Activated T-helper 1 cell treated with anti-CD3 and anti-CD28 coated beads, Interleukin-12 subunit alpha, Interleukin-12 subunit beta, Interleukin-2, Interleukin-4 antibody, amounts not matched to agents 30 ng/mL and 10 ng/mL and 1 ng/mL, durations not matched to agents 14 hours and 24 hours and 36 hours (primary cell): Measurements from ENCODE around the gene PRKAR1A. TPM values are rescaled to one million over a fixed set of nuclear protein-coding genes. Genes with fewer than 3 reads are reported as not detected.
"Not testable (repeated sequence)": the region's sequence is repeated elsewhere in the genome, so short reads cannot be mapped to it uniquely, and the experiment has no call there.

Experiments used
- DNase-seq: peaks from one replicate; pipeline ENCODE4 v3.0.0; 2021; ENCODE audit warnings: low spot score
- H3K27ac Mint-ChIP-seq: one replicate; pipeline ENCODE4 v1.8.0; 2021; ENCODE audit warnings: mild to moderate bottlenecking, mixed read lengths
- H3K27me3 Mint-ChIP-seq: one replicate; pipeline ENCODE4 v1.8.0; 2022; ENCODE audit warnings: mild to moderate bottlenecking, moderate library complexity, mixed read lengths; ENCODE audit not compliant: insufficient read depth
- H3K36me3 Mint-ChIP-seq: one replicate; pipeline ENCODE4 v1.8.0; 2021; ENCODE audit warnings: low read depth, mixed read lengths
- H3K4me1 Mint-ChIP-seq: one replicate; pipeline ENCODE4 v1.8.0; 2021; ENCODE audit warnings: low read depth, mixed read lengths
- H3K4me3 Mint-ChIP-seq: one replicate; pipeline ENCODE4 v1.8.0; 2021; ENCODE audit warnings: mild to moderate bottlenecking, moderate library complexity, mixed read lengths
- H3K9me3 Mint-ChIP-seq: one replicate; pipeline ENCODE4 v1.8.0; 2021; ENCODE audit warnings: mixed read lengths
- intact Hi-C: fragments of 100-400 bp; cut with micrococcal nuclease; formaldehyde crosslinking; loops from one replicate; pipeline ENCODE4 v1.15.1; 2024
- total RNA-seq: library from RNA; stranded (reverse); gene quantifications from 2 replicates; pipeline ENCODE4 v1.2.3, GENCODE V29; 2022

PRKAR1A gene
- total RNA-seq, 1 donor from 2014 or later, result 209 TPM

DNA sequence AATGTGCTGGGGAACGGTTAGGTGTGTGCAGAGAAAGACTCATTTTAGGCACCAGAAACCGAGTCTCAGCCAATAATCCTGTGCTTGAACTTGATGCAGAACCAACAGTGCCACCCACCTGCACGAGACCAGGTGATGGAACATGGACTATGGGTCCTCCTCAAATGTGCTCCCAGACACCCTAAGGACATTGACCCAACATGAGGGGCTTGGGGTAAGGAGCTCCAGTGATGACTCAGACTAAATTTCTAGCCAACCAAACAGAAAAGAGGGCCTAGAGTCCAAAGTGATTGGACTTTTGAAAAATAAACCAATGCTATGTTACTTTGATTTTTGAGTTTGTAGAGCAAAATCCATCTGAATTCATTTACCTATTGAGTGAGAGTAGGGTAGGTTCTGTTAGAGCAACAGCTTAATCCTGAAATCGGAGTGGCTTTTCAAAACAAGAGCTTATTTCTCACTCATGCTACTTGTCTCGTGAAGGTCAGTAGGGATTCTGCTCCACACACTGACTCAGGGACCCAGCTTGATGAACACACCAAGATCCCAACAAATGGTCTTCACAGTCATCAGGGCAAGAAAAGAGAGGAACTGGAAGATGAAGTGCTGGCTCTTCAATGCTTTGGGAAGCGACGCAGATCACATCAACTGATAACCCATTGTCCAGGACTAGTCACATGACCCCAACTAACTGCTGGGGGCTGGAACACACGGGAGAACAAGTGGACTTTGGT lies 67.1 kb downstream of the PRKAR1A start:
- peaks cover 5% of the 10 kb centered on the region for H3K27me3 Mint-ChIP-seq
- H3K9me3 Mint-ChIP-seq, result no peaks in the 10 kb centered on the region

GRCh38 chr17:68580236-68580770 lies 68.1 kb downstream of the PRKAR1A start:
- Mint-ChIP-seq H3K4me1 (no peaks in the 10 kb centered on the region), H3K4me3 (no peak overlapping the region), H3K9me3 (no peaks in the 10 kb centered on the region), H3K36me3 (no peaks in the 10 kb centered on the region), H3K27me3 (peaks cover 3% of the 10 kb centered on the region), H3K27ac (no peak overlapping the region)
- intact Hi-C loops, result no loop called here
- no peak for DNase-seq

More for the DNA sequence above, 67.1 kb downstream of the PRKAR1A start:
- Mint-ChIP-seq H3K27ac (no peak overlapping the region), H3K36me3 (no peaks in the 10 kb centered on the region), H3K4me3 (no peak overlapping the region), H3K4me1 (no peaks in the 10 kb centered on the region)
- no peak for DNase-seq
- intact Hi-C loops, result no loop called here

DNA sequence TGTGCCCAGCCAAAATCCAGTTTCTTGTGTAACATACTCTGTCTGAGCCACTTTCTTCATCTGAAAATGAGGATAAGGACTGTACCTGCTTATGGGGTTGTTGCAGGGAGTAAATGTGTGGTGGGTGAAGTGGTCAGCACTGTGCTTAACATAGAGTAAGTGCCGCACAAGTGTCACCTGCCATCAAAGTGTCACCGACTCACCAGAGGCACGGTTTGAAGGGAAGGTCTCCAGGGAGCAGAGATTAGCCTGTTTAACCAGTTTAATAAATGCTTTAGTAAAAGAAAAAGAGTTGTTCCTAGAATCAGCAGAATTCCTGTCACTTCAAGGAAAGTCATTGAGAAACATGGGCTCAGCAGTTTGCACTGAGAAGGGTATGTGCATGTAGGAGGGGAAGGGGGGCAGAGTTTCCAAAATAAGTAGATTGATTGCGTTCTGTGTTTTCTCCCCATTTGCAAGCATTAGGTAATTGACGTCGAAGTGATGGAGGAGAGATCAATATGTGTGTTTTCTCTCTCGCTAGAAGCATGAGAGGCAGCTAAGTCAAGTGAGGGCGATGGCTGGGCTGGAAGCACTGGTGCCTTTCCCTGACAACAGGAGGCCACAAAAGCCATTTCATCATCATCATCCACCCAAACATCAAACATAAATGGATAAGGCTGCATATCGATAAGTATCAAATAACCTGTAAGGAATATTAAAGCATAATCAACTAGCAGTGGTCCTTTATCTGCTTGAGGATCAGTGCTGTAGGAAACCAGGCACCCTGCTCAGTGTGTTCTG lies 69.8 kb downstream of the PRKAR1A start:
- Mint-ChIP-seq H3K36me3 (no peaks in the 10 kb centered on the region), H3K4me1 (no peaks in the 10 kb centered on the region), H3K9me3 (no peaks in the 10 kb centered on the region), H3K4me3 (no peak overlapping the region), H3K27ac (no peak overlapping the region), H3K27me3 (peaks cover 3% of the 10 kb centered on the region)
- DNase-seq, result no peak
- intact Hi-C loops, result no loop called here

DNA sequence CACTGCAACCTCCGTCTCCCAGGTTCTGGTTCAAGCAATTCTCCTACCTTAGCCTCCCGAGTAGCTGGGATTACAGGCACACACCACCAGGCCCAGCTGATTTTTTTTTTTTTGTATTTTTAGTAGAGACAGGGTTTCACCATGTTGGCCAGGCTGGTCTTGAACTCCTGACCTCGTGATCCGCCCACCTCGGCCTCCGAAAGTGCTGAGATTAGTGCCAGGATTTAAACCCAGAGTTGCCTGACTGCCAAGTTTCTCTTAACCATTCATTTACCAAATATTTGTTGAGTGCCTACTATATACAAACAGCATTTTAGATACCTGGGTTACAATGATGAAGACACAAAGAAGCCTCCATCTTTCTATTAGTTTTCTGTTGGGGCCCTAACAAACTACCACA lies 70.6 kb downstream of the PRKAR1A start:
- H3K4me3 Mint-ChIP-seq, H3K36me3 Mint-ChIP-seq, H3K27me3 Mint-ChIP-seq, H3K4me1 Mint-ChIP-seq, DNase-seq, H3K9me3 Mint-ChIP-seq, intact Hi-C loops, H3K27ac Mint-ChIP-seq: not testable (repeated sequence)

DNA sequence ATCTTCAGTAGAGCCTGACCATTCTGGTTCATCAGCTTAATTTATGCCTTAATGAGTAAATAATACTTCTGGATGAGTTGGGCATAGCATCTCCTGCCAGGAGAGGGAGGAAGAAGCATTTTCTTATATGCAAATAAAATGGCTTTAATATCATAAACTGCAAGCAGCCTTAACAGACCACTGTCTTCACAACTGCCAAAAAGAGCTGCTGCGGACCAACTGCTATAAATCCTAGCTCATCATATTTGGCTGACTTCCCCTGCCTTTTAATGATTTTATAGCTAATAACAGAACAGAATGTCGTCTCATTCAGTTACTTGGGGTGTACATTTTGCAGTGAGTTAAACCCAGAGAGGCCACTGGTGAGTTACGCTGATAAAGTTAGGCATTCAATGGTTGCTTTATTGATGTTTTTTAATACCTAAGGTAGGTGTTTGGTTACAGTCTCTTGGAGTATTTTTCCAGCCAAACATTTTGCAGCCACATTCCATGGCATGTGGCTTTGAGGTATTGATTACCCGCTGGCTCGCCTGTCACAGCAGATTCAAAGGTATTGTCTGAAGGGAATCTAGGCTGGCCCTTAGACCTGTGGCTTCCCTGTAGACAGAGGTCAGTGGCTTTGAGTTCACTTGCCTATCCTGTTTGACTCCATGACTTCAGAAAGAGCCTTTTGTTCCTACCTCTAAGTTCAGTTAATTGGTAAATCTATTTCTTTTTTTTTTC lies 72.5 kb downstream of the PRKAR1A start:
- H3K27ac Mint-ChIP-seq, result no peak overlapping the region
- no peaks in the 10 kb centered on the region for H3K9me3 Mint-ChIP-seq
- H3K27me3 Mint-ChIP-seq, result peaks cover 1% of the 10 kb centered on the region
- no peak overlapping the region for H3K4me3 Mint-ChIP-seq
- no peak for DNase-seq
- H3K36me3 Mint-ChIP-seq, result no peaks in the 10 kb centered on the region
- intact Hi-C loops, result no loop called here
- no peaks in the 10 kb centered on the region for H3K4me1 Mint-ChIP-seq

DNA sequence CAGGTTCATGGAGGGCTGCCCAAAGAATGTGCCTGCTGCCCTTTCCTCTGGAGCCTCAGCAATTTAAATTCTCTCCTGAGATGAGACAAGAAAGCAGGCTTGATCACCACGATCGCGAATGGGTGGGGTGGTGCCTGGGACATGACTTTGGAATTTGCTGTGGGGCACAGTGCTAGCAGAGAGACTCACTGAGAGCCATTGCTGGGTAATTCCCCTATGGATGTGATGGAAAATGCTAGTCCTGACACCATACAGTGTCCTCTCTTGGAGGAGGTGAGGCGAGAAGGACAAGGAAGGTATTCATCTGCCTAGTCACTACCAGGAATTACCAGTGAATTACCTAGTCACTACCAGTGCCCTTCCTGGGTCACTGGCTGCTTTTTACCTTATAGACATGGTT lies 73.4 kb downstream of the PRKAR1A start:
- Mint-ChIP-seq H3K4me3 (no peak overlapping the region), H3K27ac (no peak overlapping the region), H3K4me1 (no peaks in the 10 kb centered on the region), H3K27me3 (no peaks in the 10 kb centered on the region), H3K36me3 (no peaks in the 10 kb centered on the region), H3K9me3 (no peaks in the 10 kb centered on the region)
- intact Hi-C loops, result no loop called here
- DNase-seq, result no peak

DNA sequence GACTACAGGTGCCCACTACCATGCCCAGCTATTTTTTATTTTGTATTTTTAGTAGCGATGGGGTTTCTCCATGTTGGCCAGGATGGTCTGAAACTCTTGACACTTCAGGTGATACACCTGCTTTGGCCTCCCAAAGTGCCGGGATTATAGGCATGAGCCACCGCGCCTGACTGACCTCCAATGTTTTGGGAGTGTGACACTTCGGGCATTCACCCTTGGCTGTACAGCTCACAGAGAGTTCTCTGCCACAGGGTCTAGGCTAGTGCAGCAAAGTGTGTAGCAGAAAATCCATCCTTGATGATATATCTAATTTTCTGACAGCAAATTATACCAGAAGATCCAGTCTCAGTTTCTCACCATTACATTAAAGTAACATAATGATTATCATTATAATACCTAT lies 74.8 kb downstream of the PRKAR1A start:
- H3K4me3 Mint-ChIP-seq, result no peak overlapping the region
- H3K27me3 Mint-ChIP-seq, result no peaks in the 10 kb centered on the region
- intact Hi-C loops, result no loop called here
- H3K4me1 Mint-ChIP-seq, result no peaks in the 10 kb centered on the region
- no peaks in the 10 kb centered on the region for H3K9me3 Mint-ChIP-seq
- no peak for DNase-seq
- no peaks in the 10 kb centered on the region for H3K36me3 Mint-ChIP-seq
- H3K27ac Mint-ChIP-seq, result no peak overlapping the region

DNA sequence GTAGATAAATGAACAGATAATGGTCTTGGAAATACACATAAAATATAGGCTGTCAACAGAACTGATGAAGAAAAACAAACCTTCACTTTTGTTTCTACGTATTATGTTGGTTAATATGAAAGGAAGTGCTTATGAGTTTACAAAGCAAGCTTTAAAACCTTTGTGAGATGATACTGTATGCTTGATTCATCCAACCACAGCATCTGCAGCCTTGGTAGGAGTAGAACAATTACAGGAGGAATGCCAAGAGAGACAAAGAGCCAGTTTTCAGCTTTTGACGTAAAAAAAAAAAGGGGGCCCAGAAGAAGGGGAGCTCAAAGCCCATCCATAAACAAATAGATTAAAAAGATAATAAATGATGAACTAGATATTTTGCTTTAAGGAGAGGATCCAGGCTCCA lies 75.6 kb downstream of the PRKAR1A start:
- DNase-seq, result no peak
- intact Hi-C loops, result no loop called here
- H3K4me1 Mint-ChIP-seq, result no peaks in the 10 kb centered on the region
- H3K36me3 Mint-ChIP-seq, result no peaks in the 10 kb centered on the region
- H3K9me3 Mint-ChIP-seq, result no peaks in the 10 kb centered on the region
- no peak overlapping the region for H3K27ac Mint-ChIP-seq
- H3K4me3 Mint-ChIP-seq, result no peak overlapping the region
- peaks cover 3% of the 10 kb centered on the region for H3K27me3 Mint-ChIP-seq

GRCh38 chr17:68588362-68588761 lies 76.1 kb downstream of the PRKAR1A start:
- no peak for DNase-seq
- Mint-ChIP-seq H3K4me1 (no peaks in the 10 kb centered on the region), H3K36me3 (no peaks in the 10 kb centered on the region), H3K27me3 (peaks cover 5% of the 10 kb centered on the region), H3K9me3 (no peaks in the 10 kb centered on the region), H3K27ac (no peak overlapping the region), H3K4me3 (no peak overlapping the region)
- intact Hi-C loops, result no loop called here

DNA sequence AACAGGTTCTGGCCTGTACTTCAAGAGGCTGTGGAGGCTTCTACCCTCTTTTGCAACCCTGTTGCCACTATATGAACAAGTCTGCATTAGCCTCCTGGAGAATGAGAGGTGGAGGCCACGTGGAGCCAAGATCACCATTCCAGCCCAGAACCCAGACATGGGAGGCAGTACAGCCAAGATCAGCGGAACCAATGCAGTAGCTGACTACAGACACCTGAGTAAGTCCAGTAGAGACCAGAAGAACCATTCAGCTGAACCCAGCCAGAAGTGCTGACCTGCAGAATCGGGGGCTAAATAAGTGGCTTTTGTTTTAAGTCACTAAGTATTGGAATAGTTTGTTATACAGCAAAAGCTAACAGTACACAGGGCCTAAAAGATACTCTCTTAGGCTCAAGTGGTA lies 76.9 kb downstream of the PRKAR1A start:
- no peaks in the 10 kb centered on the region for H3K9me3 Mint-ChIP-seq
- H3K27me3 Mint-ChIP-seq, result peaks cover 10% of the 10 kb centered on the region

DNA sequence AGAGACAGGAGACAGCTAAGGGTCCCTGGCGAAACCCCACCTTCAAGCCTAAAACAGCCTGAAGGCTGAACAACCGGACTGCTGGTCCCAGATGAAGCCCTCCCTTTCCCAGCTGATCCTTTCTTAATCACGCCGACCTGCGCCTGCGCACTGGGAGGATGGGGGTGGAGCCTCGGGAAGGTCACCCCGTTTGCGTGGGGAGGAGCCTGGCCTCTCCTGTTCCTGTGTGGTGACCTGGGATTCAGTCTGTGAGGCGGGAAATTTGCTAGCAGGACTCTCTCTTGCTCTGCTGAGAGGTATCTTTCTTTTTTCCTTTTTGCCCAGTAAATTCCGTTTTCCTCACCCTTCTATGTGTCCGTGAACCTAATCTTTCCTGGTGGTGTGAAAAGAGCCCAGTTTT lies 79.4 kb downstream of the PRKAR1A start:
- no peak for DNase-seq
- intact Hi-C loops, result no loop called here

More for the DNA sequence above, 76.9 kb downstream of the PRKAR1A start:
- Mint-ChIP-seq H3K36me3 (no peaks in the 10 kb centered on the region), H3K4me1 (no peaks in the 10 kb centered on the region), H3K4me3 (no peak overlapping the region), H3K27ac (no peak overlapping the region)
- intact Hi-C loops, result no loop called here
- DNase-seq, result no peak

DNA sequence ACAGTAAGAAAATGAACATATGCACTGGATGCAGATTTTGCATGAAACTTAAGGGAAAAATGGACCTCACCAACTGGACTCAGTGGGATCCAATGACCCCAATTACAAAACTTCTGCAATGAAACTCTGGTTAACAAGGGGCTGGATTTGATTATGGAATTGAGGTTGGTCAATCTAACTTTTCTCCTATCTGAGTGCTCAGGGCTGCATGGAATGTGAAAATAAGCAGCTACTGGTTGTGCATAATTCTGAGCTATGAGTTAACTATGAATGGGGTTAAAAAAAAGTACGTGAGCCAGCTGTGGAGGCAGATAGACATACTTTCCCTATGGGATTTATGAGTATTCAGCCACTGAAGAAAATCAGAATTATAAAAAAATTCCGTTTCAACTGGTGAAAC lies 79.8 kb downstream of the PRKAR1A start:
- no peaks in the 10 kb centered on the region for H3K4me1 Mint-ChIP-seq
- no peak overlapping the region for H3K4me3 Mint-ChIP-seq
- H3K36me3 Mint-ChIP-seq, result no peaks in the 10 kb centered on the region
- no peaks in the 10 kb centered on the region for H3K9me3 Mint-ChIP-seq
- H3K27ac Mint-ChIP-seq, result no peak overlapping the region
- DNase-seq, result no peak
- intact Hi-C loops, result no loop called here
- peaks cover 29% of the 10 kb centered on the region for H3K27me3 Mint-ChIP-seq

More for the DNA sequence above, 79.4 kb downstream of the PRKAR1A start:
- H3K4me3 Mint-ChIP-seq, result no peak overlapping the region
- no peaks in the 10 kb centered on the region for H3K9me3 Mint-ChIP-seq
- H3K36me3 Mint-ChIP-seq, result no peaks in the 10 kb centered on the region
- no peak overlapping the region for H3K27ac Mint-ChIP-seq
- H3K4me1 Mint-ChIP-seq, result no peaks in the 10 kb centered on the region
- H3K27me3 Mint-ChIP-seq, result peaks cover 25% of the 10 kb centered on the region
